GM20000 (cell line): ENCODE results near the gene MAN2B2.

Experiments used
- DNase-seq: peaks from one replicate; pipeline ENCODE4 v3.0.0; 2012; ENCODE audit warnings: low spot score
- TF ChIP-seq, protein P1 (sequence below): IDR thresholded peaks from 2 replicates; pipeline ENCODE4 v1.5.1; 2012; ENCODE audit warnings: mild to moderate bottlenecking, control low read depth; ENCODE audit errors: extremely low read depth, missing control alignments

Gene MAN2B2

DNA sequence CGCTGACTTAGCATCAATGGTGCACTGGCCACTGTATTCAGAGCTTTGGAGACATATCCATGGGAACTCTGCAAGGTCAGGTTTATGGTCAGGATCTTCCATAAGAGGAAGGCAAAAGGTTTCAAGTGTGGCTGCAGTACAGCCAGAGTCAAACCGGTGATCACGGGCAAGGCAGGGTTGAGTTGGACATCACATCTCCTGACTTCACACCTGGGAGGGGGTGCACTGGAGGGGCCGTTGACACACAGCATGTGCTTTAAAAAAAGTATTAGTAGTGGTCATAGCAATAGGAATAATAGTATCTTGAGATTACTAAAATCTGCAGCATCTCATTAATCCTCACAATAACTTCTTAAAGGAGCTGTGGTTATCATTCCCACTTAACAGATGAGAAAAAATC, 28.9 kb upstream of the MAN2B2 start:
- no peak for DNase-seq
- TF ChIP-seq, protein P1, sequence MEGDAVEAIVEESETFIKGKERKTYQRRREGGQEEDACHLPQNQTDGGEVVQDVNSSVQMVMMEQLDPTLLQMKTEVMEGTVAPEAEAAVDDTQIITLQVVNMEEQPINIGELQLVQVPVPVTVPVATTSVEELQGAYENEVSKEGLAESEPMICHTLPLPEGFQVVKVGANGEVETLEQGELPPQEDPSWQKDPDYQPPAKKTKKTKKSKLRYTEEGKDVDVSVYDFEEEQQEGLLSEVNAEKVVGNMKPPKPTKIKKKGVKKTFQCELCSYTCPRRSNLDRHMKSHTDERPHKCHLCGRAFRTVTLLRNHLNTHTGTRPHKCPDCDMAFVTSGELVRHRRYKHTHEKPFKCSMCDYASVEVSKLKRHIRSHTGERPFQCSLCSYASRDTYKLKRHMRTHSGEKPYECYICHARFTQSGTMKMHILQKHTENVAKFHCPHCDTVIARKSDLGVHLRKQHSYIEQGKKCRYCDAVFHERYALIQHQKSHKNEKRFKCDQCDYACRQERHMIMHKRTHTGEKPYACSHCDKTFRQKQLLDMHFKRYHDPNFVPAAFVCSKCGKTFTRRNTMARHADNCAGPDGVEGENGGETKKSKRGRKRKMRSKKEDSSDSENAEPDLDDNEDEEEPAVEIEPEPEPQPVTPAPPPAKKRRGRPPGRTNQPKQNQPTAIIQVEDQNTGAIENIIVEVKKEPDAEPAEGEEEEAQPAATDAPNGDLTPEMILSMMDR: no peak

GRCh38 chr4:6546681-6547447, 28.1 kb upstream of the MAN2B2 start:
- TF ChIP-seq, protein P1: peak; percentile 91

GRCh38 chr4:6548201-6548881, 26.6 kb upstream of the MAN2B2 start:
- TF ChIP-seq, protein P1: no peak
- DNase-seq: no peak

More at GRCh38 chr4:6546681-6547447, 28.1 kb upstream of the MAN2B2 start:
- peak; percentile 82 for DNase-seq

DNA sequence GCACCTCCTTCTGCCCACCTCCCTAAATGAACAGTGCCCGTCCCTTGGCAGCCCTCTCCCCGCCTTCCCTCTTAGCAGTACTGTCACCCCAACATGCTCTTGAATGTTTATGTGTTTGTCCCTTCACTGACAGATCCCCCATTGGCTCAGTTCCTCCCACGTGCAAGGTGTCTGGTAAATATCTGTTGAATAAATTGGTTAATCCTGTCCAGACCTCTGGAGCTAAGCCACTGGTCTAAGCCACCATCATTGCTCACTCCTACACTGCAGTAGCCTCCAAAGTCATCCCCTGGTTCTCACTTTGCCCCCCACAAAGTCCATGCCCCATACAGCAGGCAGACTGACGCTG, 26.1 kb upstream of the MAN2B2 start:
- DNase-seq: no peak
- TF ChIP-seq, protein P1: no peak

DNA sequence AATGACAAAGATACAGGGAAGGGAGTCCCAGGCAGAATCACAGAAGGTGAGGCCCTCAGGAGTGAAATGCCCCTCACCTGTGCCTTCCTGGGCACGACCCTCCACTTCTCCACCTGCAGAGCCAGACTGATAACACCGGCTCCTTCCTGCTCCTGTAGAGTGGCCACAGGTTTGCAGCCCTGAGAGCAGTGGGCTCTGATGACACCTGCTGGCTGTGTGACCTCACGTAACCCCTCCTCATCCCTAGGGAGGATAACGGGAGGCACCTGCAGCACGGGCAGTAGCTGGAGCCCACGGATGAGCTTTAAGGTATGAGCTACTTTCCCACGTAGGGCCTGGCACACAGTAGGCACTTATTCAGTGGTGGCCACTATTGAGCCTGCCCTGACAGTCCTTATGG, 25.5 kb upstream of the MAN2B2 start:
- TF ChIP-seq, protein P1: no peak
- no peak for DNase-seq

- DNase-seq: no peak
- TF ChIP-seq, protein P1: no peak
These were observed 24.9 kb upstream of the MAN2B2 start for GRCh38 chr4:6549890-6550620.

- DNase-seq: no peak
- TF ChIP-seq, protein P1: no peak
These were observed 24.2 kb upstream of the MAN2B2 start for GRCh38 chr4:6550821-6551220.
